T-helper 1 cell (primary cell): ENCODE measurements around the gene MROH7.

Experiments
- DNase-seq, 5 donors: peaks; one replicate each; pipeline ENCODE4 v3.0.0-alpha.2; 2012 to 2020

Gene MROH7

GRCh38 chr1:54743416-54744226 lies 102.0 kb downstream of the MROH7 start:
- DNase-seq, result no peak

GRCh38 chr1:54744696-54745095 lies 103.1 kb downstream of the MROH7 start:
- no peak for DNase-seq

GRCh38 chr1:54745274-54745673 lies 103.7 kb downstream of the MROH7 start:
- no peak for DNase-seq

GRCh38 chr1:54745864-54746263 lies 104.3 kb downstream of the MROH7 start:
- DNase-seq, result no peak

- DNase-seq, result no peak
Measured at GRCh38 chr1:54748094-54748835, 106.7 kb downstream of the MROH7 start.

GRCh38 chr1:54750596-54750995 lies 109.0 kb downstream of the MROH7 start:
- DNase-seq, result no peak

GRCh38 chr1:54751426-54751825 lies 109.8 kb downstream of the MROH7 start:
- DNase-seq, result no peak

GRCh38 chr1:54754045-54754444 lies 112.5 kb downstream of the MROH7 start:
- no peak for DNase-seq

- DNase-seq, result no peak
Measured at GRCh38 chr1:54754486-54755285, 113.1 kb downstream of the MROH7 start.

GRCh38 chr1:54757833-54758232 lies 116.2 kb downstream of the MROH7 start:
- no peak for DNase-seq

- no peak for DNase-seq
Measured at GRCh38 chr1:54758678-54759348, 117.2 kb downstream of the MROH7 start.
